ENCODE measurements around the gene SAMSN1. TPM values are rescaled to one million over a fixed set of nuclear protein-coding genes. Genes with fewer than 3 reads are reported as not detected.
"Not testable (repeated sequence)": the region's sequence is repeated elsewhere in the genome, so short reads cannot be mapped to it uniquely, and the experiment has no call there.

SAMSN1 gene
- total RNA-seq, 1 donor from 2014 or later = 1.2 TPM

GRCh38 chr21:14497825-14498224, 48.3 kb downstream of the SAMSN1 start:
- H3K4me3 ChIP-seq = no peak overlapping the region
- no peak overlapping the region for H3K9ac ChIP-seq
- no peaks in the 10 kb centered on the region for H3K79me2 ChIP-seq (ENCODE audit: low read depth)
- H3K4me1 ChIP-seq = no peaks in the 10 kb centered on the region
- H3K9me3 ChIP-seq (ENCODE audit: low read depth) = no peaks in the 10 kb centered on the region
- no peaks in the 10 kb centered on the region for H4K20me1 ChIP-seq (ENCODE audit: low read depth)
- Mint-ChIP-seq H3K27ac (no peak overlapping the region), H3K9me3 (no peaks in the 10 kb centered on the region), H3K4me3 (no peak overlapping the region), H3K27me3 (ENCODE audit: insufficient read depth, low read depth) (no peaks in the 10 kb centered on the region), H3K36me3 (no peaks in the 10 kb centered on the region), H3K4me1 (no peaks in the 10 kb centered on the region)
- H2AFZ ChIP-seq (replicated peaks) = no peak overlapping the region
- no peak overlapping the region for H3K27ac ChIP-seq
- no peaks in the 10 kb centered on the region for H3K27me3 ChIP-seq
- H3K36me3 ChIP-seq = no peaks in the 10 kb centered on the region
- no peak overlapping the region for H3K4me2 ChIP-seq
- no peak for DNase-seq (ENCODE audit: low spot score)
- TF ChIP-seq EZH2phosphoT487 (IDR thresholded peaks at IDR 0.05) (no peak), EZH2 (IDR thresholded peaks at IDR 0.05) (no peak), CTCF (IDR thresholded peaks at IDR 0.05) (no peak)
- H3F3A ChIP-seq (ENCODE audit: low read depth) = no peaks in the 10 kb centered on the region

DNA sequence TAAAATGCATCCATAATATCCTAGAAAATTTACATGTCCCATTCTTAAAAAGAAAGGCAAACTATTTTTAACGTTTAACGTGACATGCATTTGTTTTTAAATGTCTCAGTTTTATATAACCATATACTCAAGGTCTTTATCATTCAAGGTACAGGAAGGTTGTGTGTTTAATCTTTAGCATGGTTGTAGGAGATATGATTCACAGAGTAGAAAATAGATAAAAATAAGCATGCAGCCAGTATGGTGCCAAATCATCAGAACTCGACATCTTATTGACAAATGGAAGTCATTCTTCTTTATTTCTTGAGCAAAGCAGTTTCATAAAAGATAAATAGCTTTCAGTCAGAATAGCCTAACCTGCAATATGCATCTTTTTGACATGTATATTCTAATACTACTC, 51.0 kb downstream of the SAMSN1 start:
- H3K79me2 ChIP-seq (ENCODE audit: low read depth) = no peaks in the 10 kb centered on the region
- H3K27ac ChIP-seq = no peak overlapping the region
- H3K4me3 ChIP-seq = no peak overlapping the region
- Mint-ChIP-seq H3K4me1 (no peaks in the 10 kb centered on the region), H3K27me3 (ENCODE audit: insufficient read depth, low read depth) (no peaks in the 10 kb centered on the region), H3K9me3 (no peaks in the 10 kb centered on the region), H3K4me3 (no peak overlapping the region), H3K27ac (no peak overlapping the region), H3K36me3 (no peaks in the 10 kb centered on the region)
- H3K4me2 ChIP-seq = no peak overlapping the region
- H2AFZ ChIP-seq (replicated peaks) = no peak overlapping the region
- DNase-seq (ENCODE audit: low spot score) = no peak
- no peak overlapping the region for H3K9ac ChIP-seq
- no peaks in the 10 kb centered on the region for H3K36me3 ChIP-seq
- H3K27me3 ChIP-seq = no peaks in the 10 kb centered on the region
- H3K4me1 ChIP-seq = no peaks in the 10 kb centered on the region
- H3K9me3 ChIP-seq (ENCODE audit: low read depth) = no peaks in the 10 kb centered on the region
- H3F3A ChIP-seq (ENCODE audit: low read depth) = no peaks in the 10 kb centered on the region
- H4K20me1 ChIP-seq (ENCODE audit: low read depth) = no peaks in the 10 kb centered on the region
- TF ChIP-seq EZH2 (IDR thresholded peaks at IDR 0.05) (no peak), EZH2phosphoT487 (IDR thresholded peaks at IDR 0.05) (no peak), CTCF (IDR thresholded peaks at IDR 0.05) (no peak)

GRCh38 chr21:14494181-14494580, 51.9 kb downstream of the SAMSN1 start:
- not testable (repeated sequence) for H3K9me3 ChIP-seq (ENCODE audit: low read depth); H3K36me3 Mint-ChIP-seq; H3K27me3 ChIP-seq; DNase-seq (ENCODE audit: low spot score); H3K4me1 Mint-ChIP-seq; H3K36me3 ChIP-seq; H3K4me3 Mint-ChIP-seq; H3K4me3 ChIP-seq; H3K27me3 Mint-ChIP-seq (ENCODE audit: insufficient read depth, low read depth); H3F3A ChIP-seq (ENCODE audit: low read depth); H3K4me1 ChIP-seq; H3K27ac ChIP-seq; H3K27ac Mint-ChIP-seq; H4K20me1 ChIP-seq (ENCODE audit: low read depth); H3K9ac ChIP-seq; H3K9me3 Mint-ChIP-seq; H3K4me2 ChIP-seq; H3K79me2 ChIP-seq (ENCODE audit: low read depth); H2AFZ ChIP-seq (replicated peaks)

DNA sequence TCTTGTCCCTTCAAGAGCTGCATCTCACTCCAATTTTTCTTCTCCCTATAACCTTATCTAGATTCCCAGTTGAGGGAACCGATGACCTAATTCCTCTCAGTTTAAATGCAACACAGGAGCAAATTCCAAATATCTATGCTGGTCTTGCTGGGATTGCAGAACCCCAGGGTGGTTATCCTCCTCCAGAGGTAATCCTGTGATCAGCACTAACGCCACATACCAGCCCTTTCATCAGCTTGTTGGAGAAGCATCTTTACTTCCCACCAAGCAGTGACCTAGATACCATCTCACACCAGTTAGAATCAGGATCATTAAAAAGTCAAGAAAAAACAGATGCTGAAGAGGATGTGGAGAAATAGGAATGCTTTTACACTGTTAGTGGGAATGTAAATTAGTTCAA, 52.4 kb downstream of the SAMSN1 start:
- no peaks in the 10 kb centered on the region for H4K20me1 ChIP-seq (ENCODE audit: low read depth)
- no peak overlapping the region for H3K4me2 ChIP-seq
- no peaks in the 10 kb centered on the region for H3K79me2 ChIP-seq (ENCODE audit: low read depth)
- Mint-ChIP-seq H3K36me3 (no peaks in the 10 kb centered on the region), H3K27me3 (ENCODE audit: insufficient read depth, low read depth) (no peaks in the 10 kb centered on the region), H3K4me1 (no peaks in the 10 kb centered on the region), H3K4me3 (no peak overlapping the region), H3K27ac (no peak overlapping the region), H3K9me3 (no peaks in the 10 kb centered on the region)
- H3F3A ChIP-seq (ENCODE audit: low read depth) = no peaks in the 10 kb centered on the region
- H3K36me3 ChIP-seq = no peaks in the 10 kb centered on the region
- no peaks in the 10 kb centered on the region for H3K9me3 ChIP-seq (ENCODE audit: low read depth)
- H3K4me1 ChIP-seq = no peaks in the 10 kb centered on the region
- no peak overlapping the region for H3K27ac ChIP-seq
- H3K27me3 ChIP-seq = no peaks in the 10 kb centered on the region
- no peak for TF ChIP-seq CTCF (IDR thresholded peaks at IDR 0.05)
- no peak for TF ChIP-seq EZH2 (IDR thresholded peaks at IDR 0.05)
- no peak for TF ChIP-seq EZH2phosphoT487 (IDR thresholded peaks at IDR 0.05)
- DNase-seq (ENCODE audit: low spot score) = no peak
- H3K4me3 ChIP-seq = no peak overlapping the region
- H3K9ac ChIP-seq = no peak overlapping the region
- no peak overlapping the region for H2AFZ ChIP-seq (replicated peaks)
